ENCODE measurements around the gene CGREF1. TPM values are rescaled to one million over a fixed set of nuclear protein-coding genes. Genes with fewer than 3 reads are reported as not detected.

The CGREF1 gene
- total and polyA plus RNA-seq, 2 donors (not counting 1 experiment from before 2014, with no cell fraction given), result not detected

GRCh38 chr2:27086090-27086723, 32.7 kb downstream of the CGREF1 start:
- Histone ChIP-seq H3K27me3 (replicated peaks in 1 of 4; ENCODE audit: control extremely low read depth in 1 of 4, control insufficient read depth in 3 of 4, insufficient read depth in 4 of 4, low read length in 3 of 4) (no peaks in the 10 kb centered on the region), H4K20me1 (ENCODE audit: control insufficient read depth, insufficient read depth, low read length, poor library complexity, severe bottlenecking) (no peaks in the 10 kb centered on the region), H3K4me1 (ENCODE audit: control insufficient read depth in 2 of 2, insufficient read depth in 2 of 2, low read length in 2 of 2) (peaks cover 20 to 30% of the 10 kb centered on the region in 2 donors), H3K4me2 (replicated peaks; ENCODE audit: low read depth, low read length, poor library complexity, severe bottlenecking) (peak overlapping the region; percentile 97), H3K9me3 (ENCODE audit: control extremely low read depth in 1 of 3, control insufficient read depth in 2 of 3, insufficient read depth in 1 of 3, low read length in 2 of 3) (no peaks in the 10 kb centered on the region), H3K9ac (ENCODE audit: low read length) (peak overlapping the region; percentile 86), H3K79me2 (ENCODE audit: control insufficient read depth, insufficient read depth, low read length) (peaks cover 4% of the 10 kb centered on the region), H3K4me3 (ENCODE audit: control extremely low read depth in 1 of 5, extremely low read depth in 1 of 5, insufficient read depth in 1 of 5, low read depth in 2 of 5, low read length in 4 of 5) (peak overlapping the region in 4 of 5 experiments; percentile 62 to 91 (median 71)), H3K27ac (ENCODE audit: low read length in 2 of 2) (peak overlapping the region; percentile 68 to 81), H3K36me3 (replicated peaks in 1 of 2; ENCODE audit: control extremely low read depth in 1 of 2, control insufficient read depth in 1 of 2, extremely low read depth in 1 of 2, insufficient read depth in 2 of 2, low read length in 1 of 2) (no peaks in the 10 kb centered on the region), H2AFZ (ENCODE audit: insufficient read depth, low read depth, low read length, poor library complexity, severe bottlenecking) (peak overlapping the region; percentile 97)
- intact Hi-C loops (cut with micrococcal nuclease), result loop anchor here (1.0 to 10.0 kb wide), 12 partner anchors 10 to 1789 kb away; partner anchors contain the start of genes ABHD1, AGBL5, ASXL2 and CAD
- Mint-ChIP-seq H3K9me3 (ENCODE audit: insufficient read depth) (no peaks in the 10 kb centered on the region), H3K27me3 (no peaks in the 10 kb centered on the region), H3K4me1 (peaks cover 24% of the 10 kb centered on the region), H3K4me3 (peak overlapping the region; percentile 91), H3K27ac (peak overlapping the region; percentile 90)
- TF ChIP-seq CTCF (IDR thresholded peaks at IDR 0.05), result peak; percentile 85
- TF ChIP-seq EZH2 (IDR thresholded peaks at IDR 0.05; ENCODE audit: borderline replicate concordance, insufficient read depth, low read depth, low read length, poor library complexity, severe bottlenecking), result no peak
- DNase-seq (peak; percentile 97), ATAC-seq (ENCODE audit: low read depth) (peak; percentile 91)
- under 1% methylated on average over 81 of the region's 81 CpGs for WGBS (ENCODE audit: insufficient coverage)
- ChIA-PET CTCF (interaction anchor here (1.3 to 3.4 kb wide), 5 partner anchors 14 to 217 kb away, joined by 6 to 14 read pairs (median 8); partner anchors contain the start of gene OST4), POLR2A (interaction anchor here (0.5 to 1.0 kb wide), 3 partner anchors 15 to 285 kb away, joined by 3 read pairs; partner anchors contain the start of gene OST4)

- Histone ChIP-seq H4K20me1 (ENCODE audit: control insufficient read depth, insufficient read depth, low read length, poor library complexity, severe bottlenecking) (no peaks in the 10 kb centered on the region), H3K79me2 (ENCODE audit: control insufficient read depth, insufficient read depth, low read length) (peaks cover 4% of the 10 kb centered on the region), H2AFZ (ENCODE audit: insufficient read depth, low read depth, low read length, poor library complexity, severe bottlenecking) (peak overlapping the region; percentile 97), H3K27ac (ENCODE audit: low read length in 2 of 2) (peak overlapping the region; percentile 68 to 81), H3K27me3 (replicated peaks in 1 of 4; ENCODE audit: control extremely low read depth in 1 of 4, control insufficient read depth in 3 of 4, insufficient read depth in 4 of 4, low read length in 3 of 4) (no peaks in the 10 kb centered on the region), H3K9ac (ENCODE audit: low read length) (peak overlapping the region; percentile 86), H3K36me3 (replicated peaks in 1 of 2; ENCODE audit: control extremely low read depth in 1 of 2, control insufficient read depth in 1 of 2, extremely low read depth in 1 of 2, insufficient read depth in 2 of 2, low read length in 1 of 2) (no peaks in the 10 kb centered on the region), H3K4me2 (replicated peaks; ENCODE audit: low read depth, low read length, poor library complexity, severe bottlenecking) (peak overlapping the region; percentile 97), H3K4me1 (ENCODE audit: control insufficient read depth in 2 of 2, insufficient read depth in 2 of 2, low read length in 2 of 2) (peaks cover 24 to 36% of the 10 kb centered on the region in 2 donors), H3K4me3 (ENCODE audit: control extremely low read depth in 1 of 5, extremely low read depth in 1 of 5, insufficient read depth in 1 of 5, low read depth in 2 of 5, low read length in 4 of 5) (peak overlapping the region; percentile 16 to 91 (median 66)), H3K9me3 (ENCODE audit: control extremely low read depth in 1 of 3, control insufficient read depth in 2 of 3, insufficient read depth in 1 of 3, low read length in 2 of 3) (no peaks in the 10 kb centered on the region)
- ATAC-seq (ENCODE audit: low read depth) (no peak), DNase-seq (no peak)
- H3K4me1 Mint-ChIP-seq, result peaks cover 28% of the 10 kb centered on the region
- WGBS (ENCODE audit: insufficient coverage), result 3% methylated on average over 38 of the region's 38 CpGs
- H3K4me3 Mint-ChIP-seq, result peak overlapping the region; percentile 91
- ChIA-PET CTCF (interaction anchor here (1.0 to 3.4 kb wide), 4 partner anchors 13 to 218 kb away, joined by 3 to 14 read pairs (median 8); partner anchors contain the start of gene OST4), POLR2A (interaction anchor here (0.5 to 1.2 kb wide), 4 partner anchors 14 to 286 kb away, joined by 3 read pairs; partner anchors contain the start of genes AGBL5 and OST4)
- H3K27me3 Mint-ChIP-seq, result no peaks in the 10 kb centered on the region
- no peaks in the 10 kb centered on the region for H3K9me3 Mint-ChIP-seq (ENCODE audit: insufficient read depth)
- peak overlapping the region; percentile 50 for H3K27ac Mint-ChIP-seq
- intact Hi-C loops (cut with micrococcal nuclease), result loop anchor here (1.0 to 10.0 kb wide), 12 partner anchors 11 to 1789 kb away; partner anchors contain the start of genes ABHD1, AGBL5, ASXL2 and CAD
- no peak for TF ChIP-seq EZH2 (IDR thresholded peaks at IDR 0.05; ENCODE audit: borderline replicate concordance, insufficient read depth, low read depth, low read length, poor library complexity, severe bottlenecking)
- TF ChIP-seq CTCF (IDR thresholded peaks at IDR 0.05), result no peak
Measured at GRCh38 chr2:27085673-27086089, 33.2 kb downstream of the CGREF1 start.
